Sigmoid colon (tissue), 7 donors: ENCODE data around the gene PCYT2. TPM values are rescaled to one million over a fixed set of nuclear protein-coding genes. Genes with fewer than 3 reads are reported as not detected.

Experiments
- DNase-seq: peaks from one replicate; pipeline ENCODE4 v3.0.0-alpha.2; 2019
- H3K27ac ChIP-seq, 4 donors: fragments of 200-600 bp; sonication (generic); one replicate each; pipeline ENCODE4 v1.5.1; 2016 to 2019; ENCODE audit warnings: mild to moderate bottlenecking in 1 of 4
- H3K27me3 ChIP-seq, 3 donors: fragments of 200-600 bp; sonication (generic); one replicate each; pipeline ENCODE4 v1.5.1; 2019; ENCODE audit warnings: mild to moderate bottlenecking in 1 of 3
- H3K36me3 ChIP-seq, 4 donors: fragments of 200-600 bp; sonication (generic); one replicate each; pipeline ENCODE4 v1.5.1; 2016 to 2019
- H3K4me1 ChIP-seq, 4 donors: fragments of 200-600 bp; sonication (generic); one replicate each; pipeline ENCODE4 v1.5.1; 2017 to 2019
- H3K4me3 ChIP-seq, 4 donors: fragments of 200-600 bp; sonication (generic); one replicate each; pipeline ENCODE4 v1.5.1; 2017 to 2019; ENCODE audit warnings: mild to moderate bottlenecking in 2 of 4, moderate library complexity in 1 of 4
- H3K9me3 ChIP-seq, 4 donors: fragments of 200-600 bp in 3 of 4; sonication (generic) in 3 of 4; one replicate each; pipeline versions ENCODE4 v1.5.1 to v1.6.1; 2013 to 2019
- EP300 ChIP-seq, 4 donors: sonication (generic); formaldehyde crosslinking; IDR thresholded peaks; one replicate each; pipeline ENCODE4 v1.6.1; 2017; ENCODE audit warnings: antibody characterized with exemption in 4 of 4
- POLR2A ChIP-seq, 2 donors: fragments of 450-650 bp; IDR thresholded peaks; one replicate each; pipeline ENCODE4 v1.6.1; 2016; ENCODE audit warnings: antibody characterized with exemption in 2 of 2, mild to moderate bottlenecking in 2 of 2, moderate library complexity in 2 of 2
- POLR2AphosphoS5 ChIP-seq, 4 donors: sonication (generic); formaldehyde crosslinking; IDR thresholded peaks; one replicate each; pipeline ENCODE4 v1.6.1; 2017; ENCODE audit warnings: antibody characterized with exemption in 4 of 4
- WGBS, 2 donors: extraction: QIAGEN DNeasy Blood & Tissue Kit; methylation state at CpG; one replicate each; pipeline ENCODE4 v1.1.7; 2013; 5-methylcytosine and 5-hydroxymethylcytosine counted together
- intact Hi-C: fragments of 100-400 bp; cut with DNase I; formaldehyde crosslinking; loops from one replicate; pipeline ENCODE4 v1.15.1; 2023
- polyA plus RNA-seq, 3 donors: library from polyadenylated mRNA; stranded (reverse); fragments of 200-250 nt; gene quantifications; one replicate each; pipeline ENCODE4 v1.2.3, GENCODE V29; 2013
- total RNA-seq, 4 donors: library from RNA; depleted of rRNA; stranded (reverse); fragments of >200 nt; gene quantifications; one replicate each; pipeline ENCODE4 v1.1.0, GENCODE V29; 2016
- TF ChIP-seq, protein P1 (sequence below), 4 experiments: fragments of 450-650 bp in 3 of 4; fragments of 200-600 bp in 1 of 4; IDR thresholded peaks; one replicate each; pipeline ENCODE4 v1.5.1; 2016 to 2019; ENCODE audit warnings: antibody characterized with exemption in 4 of 4, mild to moderate bottlenecking in 3 of 4, moderate library complexity in 2 of 4
- donor health status: healthy with polysubstance abuse.
- donor health status: Bipolar disorder and iron deficiency.
- donor health status: healthy.

PCYT2 gene
- total and polyA plus RNA-seq, 7 donors = 11.4 to 86.4 (median 23.5) TPM

GRCh38 chr17:81914103-81914850, 3.1 kb upstream of the PCYT2 start:
- TF ChIP-seq POLR2AphosphoS5 (IDR thresholded peaks at IDR 0.05) (no peak), POLR2A (IDR thresholded peaks at IDR 0.05) (no peak), EP300 (IDR thresholded peaks at IDR 0.05) (no peak)
- TF ChIP-seq, protein P1, sequence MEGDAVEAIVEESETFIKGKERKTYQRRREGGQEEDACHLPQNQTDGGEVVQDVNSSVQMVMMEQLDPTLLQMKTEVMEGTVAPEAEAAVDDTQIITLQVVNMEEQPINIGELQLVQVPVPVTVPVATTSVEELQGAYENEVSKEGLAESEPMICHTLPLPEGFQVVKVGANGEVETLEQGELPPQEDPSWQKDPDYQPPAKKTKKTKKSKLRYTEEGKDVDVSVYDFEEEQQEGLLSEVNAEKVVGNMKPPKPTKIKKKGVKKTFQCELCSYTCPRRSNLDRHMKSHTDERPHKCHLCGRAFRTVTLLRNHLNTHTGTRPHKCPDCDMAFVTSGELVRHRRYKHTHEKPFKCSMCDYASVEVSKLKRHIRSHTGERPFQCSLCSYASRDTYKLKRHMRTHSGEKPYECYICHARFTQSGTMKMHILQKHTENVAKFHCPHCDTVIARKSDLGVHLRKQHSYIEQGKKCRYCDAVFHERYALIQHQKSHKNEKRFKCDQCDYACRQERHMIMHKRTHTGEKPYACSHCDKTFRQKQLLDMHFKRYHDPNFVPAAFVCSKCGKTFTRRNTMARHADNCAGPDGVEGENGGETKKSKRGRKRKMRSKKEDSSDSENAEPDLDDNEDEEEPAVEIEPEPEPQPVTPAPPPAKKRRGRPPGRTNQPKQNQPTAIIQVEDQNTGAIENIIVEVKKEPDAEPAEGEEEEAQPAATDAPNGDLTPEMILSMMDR (IDR thresholded peaks at IDR 0.05) = no peak
- DNase-seq = peak; percentile 66
- intact Hi-C loops = no loop called here
- Histone ChIP-seq H3K9me3 (no peaks in the 10 kb centered on the region), H3K27me3 (no peaks in the 10 kb centered on the region), H3K27ac (no peak overlapping the region), H3K4me1 (peaks cover 0 to 42% (median 37%) of the 10 kb centered on the region in 4 donors), H3K36me3 (peaks cover 13 to 41% (median 26%) of the 10 kb centered on the region in 4 donors), H3K4me3 (no peak overlapping the region)
- 97 to 98% methylated on average over 36 of the region's 36 CpGs for WGBS, 2 donors

GRCh38 chr17:81913394-81914102, 2.3 kb upstream of the PCYT2 start:
- H3K36me3 ChIP-seq = peaks cover 13 to 42% (median 24%) of the 10 kb centered on the region in 4 donors
- intact Hi-C loops = no loop called here
- no peak for TF ChIP-seq EP300 (IDR thresholded peaks at IDR 0.05)
- TF ChIP-seq POLR2AphosphoS5 (IDR thresholded peaks at IDR 0.05) = no peak
- no peak for TF ChIP-seq POLR2A (IDR thresholded peaks at IDR 0.05)
- TF ChIP-seq, protein P1 (IDR thresholded peaks at IDR 0.05) = no peak

DNA sequence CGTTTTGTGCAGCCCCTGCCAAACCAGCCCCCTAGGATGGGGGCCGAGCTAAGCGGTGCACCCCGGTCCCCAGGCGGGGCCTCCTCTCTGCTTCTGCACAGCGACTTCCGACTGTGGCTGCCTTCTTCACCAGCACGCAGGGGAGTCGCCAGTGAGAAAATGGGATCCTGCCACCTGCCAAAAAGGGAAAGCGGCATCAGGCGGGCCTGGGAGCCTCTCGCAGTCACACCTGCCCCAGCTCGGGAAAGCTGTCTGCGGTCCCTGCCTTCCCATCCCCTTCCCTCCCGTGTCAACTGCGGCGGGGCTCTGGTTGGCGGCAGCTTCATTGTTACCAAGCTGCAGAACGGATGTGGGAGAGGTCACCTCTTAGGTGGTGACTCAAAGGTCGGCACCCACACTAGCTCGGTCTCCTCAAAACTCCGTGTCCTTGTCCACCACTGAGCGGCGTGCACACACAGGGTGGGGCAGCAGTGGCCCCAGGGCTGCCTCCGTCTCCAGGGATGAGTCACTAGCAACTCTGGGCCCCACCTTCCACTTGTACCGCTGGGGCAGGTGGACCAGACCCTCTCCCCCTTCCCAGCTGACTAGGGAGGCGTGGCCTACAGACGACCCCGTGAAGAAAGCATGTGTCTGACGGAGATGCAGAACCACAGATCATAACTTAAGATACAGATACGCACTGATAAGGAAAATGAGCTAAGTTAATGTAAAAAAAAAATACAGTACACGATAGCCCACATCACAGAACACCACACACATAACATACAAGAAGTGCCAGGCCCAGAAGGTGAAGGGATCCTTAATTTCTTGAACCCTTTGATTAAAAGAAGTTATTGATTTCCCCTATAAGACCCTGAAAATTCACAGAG, 1.5 kb upstream of the PCYT2 start:
- Histone ChIP-seq H3K27me3 (no peaks in the 10 kb centered on the region), H3K4me1 (peaks cover 0 to 34% (median 28%) of the 10 kb centered on the region in 4 donors), H3K9me3 (no peaks in the 10 kb centered on the region), H3K4me3 (no peak overlapping the region), H3K27ac (no peak overlapping the region), H3K36me3 (peaks cover 13 to 46% (median 24%) of the 10 kb centered on the region in 4 donors)
- TF ChIP-seq, protein P1 (IDR thresholded peaks at IDR 0.05) = no peak
- TF ChIP-seq EP300 (IDR thresholded peaks at IDR 0.05) = no peak
- TF ChIP-seq POLR2AphosphoS5 (IDR thresholded peaks at IDR 0.05) = no peak
- no peak for TF ChIP-seq POLR2A (IDR thresholded peaks at IDR 0.05)
- peak; percentile 71 for DNase-seq
- intact Hi-C loops = no loop called here
- WGBS, 2 donors = 89 to 91% methylated on average over 32 of the region's 32 CpGs

More at GRCh38 chr17:81913394-81914102, 2.3 kb upstream of the PCYT2 start:
- Histone ChIP-seq H3K9me3 (no peaks in the 10 kb centered on the region), H3K27ac (no peak overlapping the region), H3K4me1 (peaks cover 0 to 39% (median 33%) of the 10 kb centered on the region in 4 donors), H3K4me3 (no peak overlapping the region), H3K27me3 (no peaks in the 10 kb centered on the region)
- no peak for DNase-seq
- 94 to 96% methylated on average over 31 of the region's 31 CpGs for WGBS, 2 donors

DNA sequence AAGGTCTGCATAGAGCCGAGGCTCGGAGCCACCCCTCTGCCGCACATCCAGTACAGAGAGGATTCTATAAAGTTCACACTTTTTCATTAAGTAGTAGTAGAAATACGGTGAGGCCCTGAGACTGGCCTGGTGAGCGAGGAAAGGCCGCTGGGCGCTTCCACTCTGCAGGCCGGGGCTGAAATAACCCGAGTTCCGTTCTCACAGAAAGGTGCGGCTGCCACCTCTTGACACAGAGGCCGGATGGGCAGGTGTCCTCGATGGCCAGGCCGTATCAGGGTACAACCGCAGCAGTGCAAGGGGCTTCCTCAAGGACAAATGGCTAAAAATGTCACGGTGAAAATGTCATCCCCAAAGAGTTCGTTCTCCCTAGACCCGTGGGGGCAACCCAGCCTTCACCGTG, 770 bp upstream of the PCYT2 start:
- H3K4me3 ChIP-seq = peak overlapping the region in 1 of 4 donors; percentile 20
- intact Hi-C loops = no loop called here
- DNase-seq = no peak
- H3K27ac ChIP-seq = peak overlapping the region; percentile 56 to 78 (median 74)
- H3K4me1 ChIP-seq = peaks cover 0 to 28% (median 22%) of the 10 kb centered on the region in 4 donors
- H3K36me3 ChIP-seq = peaks cover 13 to 46% (median 26%) of the 10 kb centered on the region in 4 donors
- no peak for TF ChIP-seq POLR2AphosphoS5 (IDR thresholded peaks at IDR 0.05)
- TF ChIP-seq POLR2A (IDR thresholded peaks at IDR 0.05) = no peak
- no peak for TF ChIP-seq EP300 (IDR thresholded peaks at IDR 0.05)
- TF ChIP-seq, protein P1 (IDR thresholded peaks at IDR 0.05) = no peak
- no peaks in the 10 kb centered on the region for H3K9me3 ChIP-seq
- H3K27me3 ChIP-seq = no peaks in the 10 kb centered on the region
- WGBS, 2 donors = 80 to 89% methylated on average over 19 of the region's 19 CpGs
